Stimulated activated CD4-positive, alpha-beta T cell treated with anti-CD3 and anti-CD28 coated beads, Interleukin-15, amount 100 ng/mL, for 48 hours (primary cell): ENCODE results near the gene LRRC4.

ENCODE experiments used
- DNase-seq, 2 donors: peaks; one replicate each; pipeline ENCODE4 v3.0.0-alpha.2; 2020; ENCODE audit warnings: low read depth in 2 of 2

Gene LRRC4

DNA sequence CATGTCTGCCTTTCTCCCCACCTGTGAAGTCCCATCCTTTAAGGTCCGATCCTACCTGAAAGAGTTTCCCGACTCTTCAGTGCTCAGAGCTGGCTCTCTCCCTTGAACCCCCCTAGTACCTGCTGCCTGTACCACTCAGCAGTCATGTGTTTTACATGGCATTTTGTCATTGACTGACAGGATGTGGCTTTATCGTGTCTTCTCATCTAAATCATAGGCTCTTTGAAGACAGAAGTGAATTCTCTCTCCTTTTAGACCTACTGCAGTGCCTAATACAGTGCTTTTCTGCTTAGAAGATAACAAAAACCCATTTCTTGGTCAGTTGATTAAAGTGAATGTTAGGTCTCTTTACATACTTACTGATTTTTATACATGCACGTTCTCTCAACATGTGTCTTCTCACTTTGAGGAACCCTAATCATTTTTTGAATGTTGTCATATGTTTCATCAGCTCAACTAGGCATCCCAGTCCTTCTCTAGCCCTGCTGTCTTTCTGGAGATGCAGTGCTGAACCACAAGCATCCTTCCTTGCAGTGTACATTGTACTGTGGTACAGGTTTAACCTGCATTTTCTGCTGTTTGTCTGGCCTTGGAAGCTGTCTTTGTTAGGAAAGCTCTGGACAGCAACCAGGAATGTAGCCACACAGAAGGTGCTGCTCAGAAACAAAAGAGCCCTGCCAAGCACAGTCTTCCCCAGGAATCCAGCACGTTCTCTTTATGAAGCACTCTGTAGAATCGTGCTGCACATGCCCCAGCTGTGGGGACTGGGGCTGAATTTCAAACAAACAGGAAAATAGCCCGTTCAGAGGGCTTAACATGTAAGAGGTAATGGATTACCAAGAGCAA is 28.1 kb upstream of the LRRC4 start:
- no peak for DNase-seq

DNA sequence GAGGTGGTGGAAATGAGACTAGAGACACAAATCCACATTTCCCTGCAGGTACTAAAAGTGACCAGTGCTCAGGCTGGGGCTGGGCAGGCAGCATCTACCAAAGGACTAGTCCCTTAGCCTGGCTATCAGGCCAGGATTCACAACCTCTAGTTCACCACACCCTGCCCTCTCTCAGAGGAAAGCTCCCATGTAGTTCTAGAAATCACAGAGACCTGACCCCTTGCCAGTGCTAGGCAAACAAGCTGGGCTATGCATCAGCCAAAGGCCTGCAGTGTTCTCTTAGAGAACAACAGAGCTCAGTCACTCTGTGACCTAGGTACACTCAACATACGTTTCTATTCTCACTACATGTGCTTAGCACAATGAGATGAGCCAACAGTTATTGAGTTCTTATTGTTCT is 26.7 kb upstream of the LRRC4 start:
- DNase-seq: no peak

GRCh38 chr7:128056901-128057300 is 25.7 kb upstream of the LRRC4 start:
- no peak for DNase-seq

DNA sequence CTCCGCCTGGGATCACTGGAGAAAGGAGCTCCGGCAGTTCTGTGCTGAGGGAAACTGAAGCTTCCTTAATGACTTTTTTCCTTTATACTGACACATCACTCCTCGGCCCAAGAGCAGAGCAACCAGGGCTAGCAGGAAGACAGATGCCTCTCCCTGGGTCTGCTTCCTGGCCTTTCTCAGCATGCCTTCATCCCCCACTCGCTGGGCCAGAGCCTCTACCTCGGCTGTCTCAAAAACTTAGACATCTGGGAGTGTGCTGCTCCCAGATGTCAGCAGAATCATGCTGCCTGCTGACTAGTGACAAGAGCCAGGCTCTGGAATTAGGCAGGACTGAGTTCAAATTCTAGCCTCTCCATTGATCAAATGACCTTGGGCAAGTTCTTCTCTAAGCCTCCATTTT is 24.4 kb upstream of the LRRC4 start:
- no peak for DNase-seq

- no peak for DNase-seq
Measured at GRCh38 chr7:128054511-128054910, 23.3 kb upstream of the LRRC4 start.

- DNase-seq: no peak
Measured at GRCh38 chr7:128053991-128054390, 22.8 kb upstream of the LRRC4 start.

- DNase-seq: no peak
Measured at GRCh38 chr7:128053023-128053422, 21.8 kb upstream of the LRRC4 start.

- DNase-seq: no peak
Measured at GRCh38 chr7:128052404-128052803, 21.2 kb upstream of the LRRC4 start.

- no peak for DNase-seq
Measured at GRCh38 chr7:128045766-128046165, 14.5 kb upstream of the LRRC4 start.

DNA sequence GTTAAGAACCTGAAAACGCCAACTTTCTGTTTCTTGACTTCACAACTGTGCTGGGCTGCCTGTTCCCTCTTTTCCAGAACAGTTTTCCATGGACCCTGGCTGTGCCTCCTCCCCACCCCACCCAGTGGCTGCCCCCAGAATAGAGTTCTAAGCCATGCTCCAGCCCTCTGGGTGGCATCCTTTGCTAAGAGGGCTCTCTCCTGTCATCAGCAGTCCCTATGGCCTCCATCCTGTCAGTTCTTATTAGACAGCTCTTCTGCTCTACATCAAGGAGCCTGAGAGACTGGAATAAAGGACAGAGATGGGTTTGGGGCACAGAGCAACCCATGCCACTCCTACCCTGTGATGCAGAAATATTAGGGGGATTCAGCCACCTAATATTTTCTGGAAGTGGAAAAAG is 13.9 kb upstream of the LRRC4 start:
- DNase-seq: no peak

GRCh38 chr7:128044064-128044463 is 12.8 kb upstream of the LRRC4 start:
- no peak for DNase-seq

- no peak for DNase-seq
Measured at GRCh38 chr7:128042012-128042411, 10.8 kb upstream of the LRRC4 start.

DNA sequence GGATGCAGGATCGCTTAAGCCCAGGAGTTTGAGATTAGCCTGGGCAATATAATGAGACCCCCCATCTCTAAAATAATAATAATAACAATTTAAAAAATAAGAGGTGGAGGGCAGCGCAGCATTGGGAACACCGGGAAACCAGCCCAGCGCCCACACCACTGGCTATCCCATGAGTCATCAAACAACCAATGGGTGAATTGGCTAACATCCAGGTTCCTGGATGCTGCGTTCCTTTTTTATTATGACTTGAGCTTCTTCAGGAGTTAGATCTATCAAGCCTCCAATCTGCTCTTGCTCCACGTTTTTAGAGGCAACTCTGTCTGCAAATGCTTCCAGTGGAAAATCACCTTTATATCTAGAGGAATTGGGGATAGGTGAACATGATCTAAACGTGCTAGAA is 10.0 kb upstream of the LRRC4 start:
- no peak for DNase-seq

- DNase-seq: no peak
Measured at GRCh38 chr7:128040205-128040604, 9.0 kb upstream of the LRRC4 start.

GRCh38 chr7:128039544-128039953 is 8.3 kb upstream of the LRRC4 start:
- DNase-seq: no peak

DNA sequence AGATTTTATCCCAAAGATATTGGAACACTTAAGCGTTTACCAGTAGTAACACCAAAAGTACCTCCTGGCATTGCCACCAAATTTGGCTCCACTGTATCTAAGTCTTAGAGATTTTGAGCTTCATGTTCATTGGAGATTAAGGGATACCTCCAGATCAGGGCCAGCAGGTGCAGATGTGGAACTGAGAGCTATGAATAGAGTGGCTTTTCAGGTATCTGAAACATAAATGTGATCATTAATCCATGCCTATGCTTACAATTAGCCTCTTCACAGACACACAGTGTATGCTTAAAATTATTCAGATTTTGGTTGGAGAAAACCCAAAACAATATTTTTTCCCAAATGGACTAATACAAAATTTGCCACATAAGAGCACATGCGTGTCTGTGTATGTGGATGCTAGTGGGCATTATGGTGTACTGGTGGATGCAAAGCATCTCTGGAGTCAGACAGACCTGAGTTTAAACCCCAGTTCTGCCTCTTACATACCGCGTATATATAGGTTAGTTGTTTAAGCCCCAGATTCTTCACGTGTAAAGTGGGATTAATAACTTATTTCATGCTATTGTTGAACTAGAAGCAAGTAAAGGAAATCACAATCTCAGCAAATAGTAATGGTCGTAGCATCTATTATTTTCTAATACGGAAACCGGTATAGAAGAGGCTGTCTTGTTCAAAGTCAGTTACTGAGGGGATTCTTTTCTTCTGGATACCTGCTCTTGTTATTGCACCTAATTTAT is 6.8 kb upstream of the LRRC4 start:
- no peak for DNase-seq

GRCh38 chr7:128037081-128037480 is 5.8 kb upstream of the LRRC4 start:
- DNase-seq: no peak

DNA sequence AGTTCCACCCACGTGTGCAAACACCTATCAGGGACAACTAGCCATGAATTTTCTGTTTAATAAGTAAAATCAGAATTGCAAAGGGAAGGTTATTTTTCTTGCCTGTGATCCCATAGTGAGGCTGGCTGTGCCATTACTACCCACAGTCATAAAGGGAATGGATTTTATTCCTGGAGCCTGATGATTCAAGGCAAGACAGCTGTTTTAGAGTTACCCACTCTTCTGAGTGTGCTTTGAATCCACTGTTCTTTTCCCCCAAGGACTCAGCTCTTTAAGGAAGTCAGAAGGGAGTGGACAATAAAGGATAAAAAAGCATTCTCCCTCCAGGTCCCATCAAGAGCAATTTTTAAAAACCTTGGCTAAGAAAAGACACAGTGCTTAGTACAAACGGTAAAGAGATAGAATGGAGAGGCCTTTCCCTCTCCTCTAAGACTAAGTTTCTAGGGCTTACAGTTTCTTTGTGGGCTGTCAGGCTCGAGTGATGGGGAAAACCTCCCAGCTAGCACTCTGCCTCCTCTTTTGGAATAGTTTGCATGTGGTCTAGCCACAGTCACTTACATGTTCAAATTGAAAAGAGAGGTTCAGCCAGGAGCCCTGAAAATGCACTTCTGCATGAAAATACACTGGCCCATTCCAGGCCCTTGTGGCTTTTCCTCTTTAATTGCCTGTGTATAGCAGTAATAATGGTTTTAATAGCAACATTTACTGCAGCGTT is 5.1 kb upstream of the LRRC4 start:
- no peak for DNase-seq

DNA sequence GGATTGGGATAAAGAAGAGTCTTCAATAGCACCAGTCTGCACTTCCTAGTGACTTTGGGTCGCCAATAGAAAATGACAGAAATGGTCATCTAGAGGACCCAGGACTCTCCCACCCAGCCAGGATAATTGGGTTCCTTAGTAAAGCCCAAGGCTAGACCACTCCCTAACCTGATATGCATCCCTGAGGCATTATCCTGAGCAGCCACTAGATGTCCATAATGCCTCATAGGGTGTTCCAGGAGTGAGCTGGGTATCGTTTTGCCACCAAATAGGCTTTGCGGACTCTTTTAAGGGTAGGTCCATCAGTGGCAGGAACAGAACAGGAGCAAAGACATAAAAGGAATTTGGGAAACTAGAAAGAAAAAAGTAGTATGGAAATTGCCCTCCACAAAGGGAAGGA is 4.5 kb upstream of the LRRC4 start:
- DNase-seq: no peak

GRCh38 chr7:128034825-128035224 is 3.6 kb upstream of the LRRC4 start:
- no peak for DNase-seq

DNA sequence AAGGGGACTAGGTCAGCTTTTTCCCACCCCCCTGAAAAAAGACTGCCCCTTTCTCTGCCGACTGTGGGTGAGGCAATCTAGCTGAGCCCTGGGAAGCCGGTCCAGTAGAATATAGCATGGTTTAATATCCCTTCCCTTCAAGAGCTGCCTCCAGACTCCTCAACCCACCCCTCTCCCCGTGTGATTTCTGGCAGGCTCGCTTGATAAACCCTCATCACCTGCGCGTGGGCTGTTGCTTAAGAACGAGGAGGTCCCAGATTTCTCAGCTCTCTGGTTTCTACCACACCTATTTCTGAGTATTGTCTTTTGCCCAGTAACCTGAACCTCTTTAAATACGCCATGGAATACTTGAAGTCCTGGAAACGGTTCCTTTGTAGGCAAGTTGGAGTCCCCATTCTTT is 2.0 kb upstream of the LRRC4 start:
- DNase-seq: no peak

DNA sequence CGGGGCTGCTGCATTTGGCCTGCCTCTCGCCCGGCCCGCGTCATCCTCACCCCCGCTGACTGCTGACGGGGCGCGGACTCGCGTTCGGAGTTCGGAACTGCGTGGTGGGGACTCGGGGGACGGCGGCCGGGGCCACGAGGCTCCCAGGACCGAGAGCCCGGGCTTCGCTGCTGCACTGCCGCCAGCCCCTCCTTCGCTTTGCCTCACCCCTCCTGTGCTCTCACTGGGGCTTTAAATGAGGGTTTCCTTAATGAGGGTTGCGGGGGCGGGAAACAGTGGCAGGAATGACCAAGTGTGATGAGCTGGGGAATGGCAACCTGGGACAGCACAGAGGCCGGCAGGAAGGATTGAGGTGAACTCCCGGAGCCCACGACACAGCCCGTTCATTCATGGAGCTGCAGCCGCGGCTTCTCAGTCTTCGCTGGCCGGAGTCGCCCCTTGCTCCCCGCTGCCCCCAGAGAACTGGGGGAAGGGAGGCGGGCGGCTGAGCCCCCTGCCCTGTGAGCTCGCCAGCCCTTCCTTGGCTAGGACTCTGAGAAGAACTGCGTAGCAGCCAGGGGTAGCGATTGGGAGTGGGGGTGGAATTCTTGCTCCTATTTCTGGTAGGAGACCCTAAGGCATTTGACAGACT is 1.5 kb upstream of the LRRC4 start:
- DNase-seq: no peak
